ENCODE measurements around the gene PLEKHH1. TPM values are rescaled to one million over a fixed set of nuclear protein-coding genes. Genes with fewer than 3 reads are reported as not detected.

Gene PLEKHH1
- total and polyA plus RNA-seq, 2 of the 8 experiments (the other 6 are each of a cell fraction or from before 2014, with no cell fraction given), result 28.3 to 33.3 TPM

DNA sequence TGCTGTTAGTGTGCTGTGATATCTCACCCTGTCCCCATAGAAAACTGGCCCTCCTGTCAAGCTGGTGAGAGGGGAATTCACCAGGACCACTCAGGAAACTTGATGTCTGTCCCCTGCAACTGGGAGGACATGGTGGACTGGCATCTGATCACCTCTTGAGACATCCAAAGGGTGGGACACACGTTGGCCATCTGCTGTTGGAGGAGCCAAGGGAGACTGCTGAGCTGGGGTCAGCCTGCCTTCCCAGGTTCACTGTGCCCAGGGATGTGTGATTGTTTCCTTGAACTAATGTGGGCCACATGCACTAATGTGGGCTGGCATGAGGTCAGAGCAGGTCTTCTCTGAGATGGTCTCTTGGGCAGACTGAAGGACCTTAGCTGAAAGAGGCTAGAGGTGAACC lies 27.8 kb upstream of the PLEKHH1 start:
- Histone ChIP-seq H3K4me2 (ENCODE audit: insufficient read depth in 1 of 2, low read depth in 2 of 2, low read length in 2 of 2) (no peak overlapping the region), H3K4me3 (ENCODE audit: extremely low read depth in 1 of 4, insufficient read depth in 2 of 4, low read depth in 3 of 4, low read length in 4 of 4) (no peak overlapping the region), H2BK120ac (replicated peaks; ENCODE audit: low read depth, low read length) (no peak overlapping the region), H4K8ac (ENCODE audit: extremely low read depth, insufficient read depth, low read length) (no peak overlapping the region), H3K27ac (ENCODE audit: low read depth, low read length) (no peak overlapping the region), H3K14ac (ENCODE audit: insufficient read length) (no peak overlapping the region), H3K56ac (replicated peaks; ENCODE audit: insufficient read length, low read depth, low read length) (no peak overlapping the region), H3K9me3 (ENCODE audit: insufficient read depth in 2 of 2, low read depth in 1 of 2, low read length in 1 of 2) (no peaks in the 10 kb centered on the region), H2BK5ac (ENCODE audit: low read depth, low read length) (no peak overlapping the region), H3K23me2 (ENCODE audit: low read depth, low read length) (0 out of 2 replicates have a peak, but pooled peaks cover 1% of the 10 kb centered on the region), H4K91ac (replicated peaks; ENCODE audit: insufficient read length, low read length) (no peak overlapping the region), H3K4ac (replicated peaks; ENCODE audit: insufficient read length, low read depth, low read length) (no peak overlapping the region), H2BK12ac (ENCODE audit: low read depth, low read length) (no peak overlapping the region; the same call in 1 of the 2 replicates), H4K20me1 (replicated peaks in 1 of 2; ENCODE audit: control insufficient read depth in 1 of 2, insufficient read depth in 2 of 2, low read length in 2 of 2) (no peaks in the 10 kb centered on the region), H3K27me3 (replicated peaks in 1 of 4; ENCODE audit: control insufficient read depth in 3 of 4, extremely low read depth in 1 of 4, insufficient read depth in 3 of 4, low read length in 3 of 4) (no peaks in the 10 kb centered on the region), H3K79me1 (ENCODE audit: low read depth, low read length) (no peaks in the 10 kb centered on the region), H2BK20ac (ENCODE audit: low read length) (no peak overlapping the region), H4K5ac (ENCODE audit: insufficient read length, low read depth, low read length) (no peak overlapping the region), H3K4me1 (replicated peaks in 1 of 4; ENCODE audit: control insufficient read depth in 3 of 4, insufficient read depth in 4 of 4, low read length in 3 of 4) (no peaks in the 10 kb centered on the region), H3K9ac (replicated peaks in 1 of 4; ENCODE audit: extremely low read depth in 1 of 4, low read depth in 3 of 4, low read length in 3 of 4) (no peak overlapping the region), H3K36me3 (ENCODE audit: control insufficient read depth in 2 of 4, insufficient read depth in 4 of 4, low read length in 3 of 4) (no peaks in the 10 kb centered on the region), H3K79me2 (ENCODE audit: control insufficient read depth in 1 of 2, insufficient read depth in 2 of 2, low read length in 2 of 2) (no peaks in the 10 kb centered on the region), H2AFZ (ENCODE audit: low read length) (no peak overlapping the region), H2BK15ac (ENCODE audit: low read length) (no peak overlapping the region), H3K18ac (ENCODE audit: extremely low read depth, low read length) (no peak overlapping the region; the same call in 1 of the 2 replicates), H3K23ac (ENCODE audit: insufficient read length) (no peak overlapping the region), H2AK5ac (ENCODE audit: low read depth, low read length) (peak overlapping the region; percentile 82)
- WGBS, 2 experiments (ENCODE audit: extremely low coverage in 1 of 2, insufficient coverage in 1 of 2, insufficient read length in 1 of 2, insufficient replicate concordance in 2 of 2, low coverage in 1 of 2, low lambda C conversion rate in 2 of 2, missing lambda C conversion rate in 1 of 2), result 83% methylated on average over 1 of the region's 1 CpG; no CpG with 5 or more reads in 1 of the 2 experiments
- ChIA-PET CTCF (ENCODE audit: partially characterized antibody) (interaction anchor here (1.1 to 43.6 kb wide), 6 partner anchors 21 to 78 kb away, joined by 3 to 924 read pairs (median 8); no protein-coding TSS in a partner anchor), POLR2A (ENCODE audit: partially characterized antibody) (no interaction called here)
- no peak for FAIRE-seq
- no peak for DNase-seq (ENCODE audit: low read depth in 1 of 2, low spot score in 2 of 2)
- TF ChIP-seq TAF1 (IDR thresholded peaks at IDR 0.05; ENCODE audit: low read depth, low read length), result no peak
- no peak for TF ChIP-seq SAP30 (IDR thresholded peaks at IDR 0.05; ENCODE audit: insufficient read depth, insufficient replicate concordance, low read length)
- TF ChIP-seq BRCA1 (IDR thresholded peaks at IDR 0.05; ENCODE audit: low read depth, low read length), result no peak
- TF ChIP-seq TAF7 (optimal IDR thresholded peaks at IDR 0.05; ENCODE audit: borderline replicate concordance, low read depth, low read length), result no peak
- no peak for TF ChIP-seq SP4 (IDR thresholded peaks at IDR 0.05; ENCODE audit: low read length)
- no peak for TF ChIP-seq MAFK (IDR thresholded peaks at IDR 0.05; ENCODE audit: low read depth, low read length)
- TF ChIP-seq CBX5 (IDR thresholded peaks at IDR 0.05; ENCODE audit: low read depth, low read length), result no peak
- no peak for TF ChIP-seq ASH2L (IDR thresholded peaks at IDR 0.05; ENCODE audit: low read length)
- no peak for TF ChIP-seq HDAC2 (IDR thresholded peaks at IDR 0.05; ENCODE audit: borderline replicate concordance in 1 of 2, low read depth in 2 of 2, low read length in 2 of 2)
- TF ChIP-seq TCF12 (IDR thresholded peaks at IDR 0.05; ENCODE audit: low read depth, low read length), result no peak
